Camera-type eye (tissue), 1 donor: ENCODE data around the gene NKAIN2. TPM values are rescaled to one million over a fixed set of nuclear protein-coding genes. Genes with fewer than 3 reads are reported as not detected.

Experiments used
- total RNA-seq: library from RNA; depleted of rRNA; stranded (reverse); fragments of >200 nt; gene quantifications from one replicate; pipeline ENCODE4 v1.2.3, GENCODE V29; 2014

Gene NKAIN2
- 6.4 TPM for total RNA-seq

DNA sequence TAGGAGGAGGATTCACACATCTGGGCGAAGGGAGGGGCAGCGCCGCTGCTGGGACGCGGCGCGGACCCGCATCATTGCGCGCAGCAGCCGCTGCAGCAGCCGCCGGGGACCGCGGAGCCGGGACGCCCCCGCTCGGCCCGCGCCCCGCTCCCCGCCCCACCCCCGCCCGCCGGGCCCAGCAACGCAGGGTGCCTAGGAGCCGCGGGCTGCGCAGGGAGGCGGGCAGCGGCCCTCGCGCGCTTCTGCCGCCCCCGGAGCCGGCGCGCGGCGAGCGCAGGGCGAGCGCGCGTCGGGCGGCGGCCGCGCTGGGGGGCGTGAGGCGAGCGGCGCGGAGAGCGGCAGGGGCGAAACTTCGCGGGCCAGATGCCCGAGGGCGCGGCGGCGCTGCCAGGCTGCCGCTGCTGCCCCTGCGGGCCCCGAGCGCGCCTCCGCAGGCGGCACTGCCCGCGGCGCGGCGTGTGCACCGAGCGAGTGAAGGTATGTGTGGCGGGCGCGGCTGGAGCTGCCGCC lies at the start of gene NKAIN2:
NKAIN2 (plus strand) TSS at position 362 of the 510 bp plus-strand sequence.

Other genes with a start within 250 kb of the NKAIN2 start
- gene TRDN, start 166.9 kb upstream of the NKAIN2 start, total RNA-seq = 33.2 TPM